PC-9 (cell line): Measurements from ENCODE around the gene STRA6. TPM values are rescaled to one million over a fixed set of nuclear protein-coding genes. Genes with fewer than 3 reads are reported as not detected.

Source experiments
- BruUV-seq: library from RNA; stranded (reverse); fragments of 400-500 nt; replicated peaks from 2 replicates; lab custom pipeline; 2021; lab: Mats Ljungman, UMichigan
- CTCF ChIA-PET: fragments of 300-600 bp; sonication (Branson Sonifier 250); formaldehyde crosslinking; loops from one replicate; lab custom pipeline; 2022; ENCODE audit warnings: antibody characterized with exemption; lab: Charles Lee
- POLR2A ChIA-PET: fragments of 300-600 bp; sonication (Branson Sonifier 250); formaldehyde crosslinking; loops from one replicate; lab custom pipeline; 2022; ENCODE audit warnings: antibody characterized with exemption; ENCODE audit not compliant: unreplicated experiment; lab: Charles Lee
- DNase-seq, 2 experiments: peaks; one replicate each; pipeline versions ENCODE4 v3.0.0 to v3.0.0-alpha.2; 2015 to 2022; ENCODE audit warnings: mixed read lengths in 1 of 2
- H2AFZ ChIP-seq: fragments of 200-600 bp; sonication (generic); 2 replicates; pipeline ENCODE4 v1.8.1; 2017; ENCODE audit warnings: antibody characterized with exemption
- H3F3A ChIP-seq: fragments of 200-600 bp; sonication (generic); 2 replicates; pipeline ENCODE4 v1.8.1; 2017; ENCODE audit warnings: antibody characterized with exemption, mild to moderate bottlenecking, low read depth; ENCODE audit not compliant: insufficient read depth
- H3K27ac ChIP-seq: fragments of 200-600 bp; sonication (generic); 2 replicates; pipeline ENCODE4 v1.6.1; 2016; ENCODE audit warnings: mixed run types
- H3K27me3 ChIP-seq: fragments of 200-600 bp; sonication (generic); 2 replicates; pipeline ENCODE4 v1.6.1; 2016; ENCODE audit warnings: low read depth, mixed run types; ENCODE audit not compliant: insufficient read depth
- H3K36me3 ChIP-seq: fragments of 200-600 bp; sonication (generic); 2 replicates; pipeline ENCODE4 v1.6.1; 2016; ENCODE audit warnings: low read depth, mixed run types
- H3K4me1 ChIP-seq: fragments of 200-600 bp; sonication (generic); replicated peaks from 2 replicates; pipeline ENCODE4 v1.6.1; 2016; ENCODE audit warnings: mixed run types; ENCODE audit not compliant: insufficient read depth
- H3K4me2 ChIP-seq: fragments of 200-600 bp; sonication (generic); 2 replicates; pipeline ENCODE4 v1.6.1; 2017; ENCODE audit warnings: mixed run types
- H3K4me3 ChIP-seq: fragments of 200-600 bp; sonication (generic); 2 replicates; pipeline ENCODE4 v1.6.1; 2016; ENCODE audit warnings: mixed run types
- H3K79me2 ChIP-seq: fragments of 200-600 bp; sonication (generic); 2 replicates; pipeline ENCODE4 v1.6.1; 2017; ENCODE audit warnings: low read depth, mixed run types
- H3K9me2 ChIP-seq: fragments of 200-600 bp; sonication (generic); 2 replicates; pipeline ENCODE4 v1.8.1; 2017; ENCODE audit warnings: mild to moderate bottlenecking; ENCODE audit not compliant: insufficient read depth
- H3K9me3 ChIP-seq: fragments of 200-600 bp; sonication (generic); 2 replicates; pipeline ENCODE4 v1.8.1; 2016; ENCODE audit warnings: low read depth; ENCODE audit not compliant: insufficient read depth
- H4K20me1 ChIP-seq: fragments of 200-600 bp; sonication (generic); 2 replicates; pipeline ENCODE4 v1.8.1; 2017; ENCODE audit not compliant: insufficient read depth
- EZH2 ChIP-seq: fragments of 200-600 bp; sonication (generic); IDR thresholded peaks from 2 replicates; pipeline ENCODE4 v1.8.0; 2017; ENCODE audit warnings: antibody characterized with exemption, low read depth
- intact Hi-C: fragments of 100-400 bp; cut with micrococcal nuclease; formaldehyde crosslinking; loops from one replicate; pipeline ENCODE4 v1.10.0; 2022; ENCODE audit not compliant: unreplicated experiment
- total RNA-seq: library from RNA; stranded (reverse); gene quantifications from 2 replicates; pipeline ENCODE4 v1.2.3, GENCODE V29; 2021
- TF ChIP-seq, protein P1 (sequence below): fragments of 200-600 bp; sonication (generic); conservative IDR thresholded peaks from 2 replicates; pipeline ENCODE4 v1.6.1; 2017; ENCODE audit warnings: mixed run types, antibody characterized with exemption, mild to moderate bottlenecking, moderate library complexity

STRA6 gene
- total RNA-seq, 1 experiment from 2014 or later: 64.9 TPM

DNA sequence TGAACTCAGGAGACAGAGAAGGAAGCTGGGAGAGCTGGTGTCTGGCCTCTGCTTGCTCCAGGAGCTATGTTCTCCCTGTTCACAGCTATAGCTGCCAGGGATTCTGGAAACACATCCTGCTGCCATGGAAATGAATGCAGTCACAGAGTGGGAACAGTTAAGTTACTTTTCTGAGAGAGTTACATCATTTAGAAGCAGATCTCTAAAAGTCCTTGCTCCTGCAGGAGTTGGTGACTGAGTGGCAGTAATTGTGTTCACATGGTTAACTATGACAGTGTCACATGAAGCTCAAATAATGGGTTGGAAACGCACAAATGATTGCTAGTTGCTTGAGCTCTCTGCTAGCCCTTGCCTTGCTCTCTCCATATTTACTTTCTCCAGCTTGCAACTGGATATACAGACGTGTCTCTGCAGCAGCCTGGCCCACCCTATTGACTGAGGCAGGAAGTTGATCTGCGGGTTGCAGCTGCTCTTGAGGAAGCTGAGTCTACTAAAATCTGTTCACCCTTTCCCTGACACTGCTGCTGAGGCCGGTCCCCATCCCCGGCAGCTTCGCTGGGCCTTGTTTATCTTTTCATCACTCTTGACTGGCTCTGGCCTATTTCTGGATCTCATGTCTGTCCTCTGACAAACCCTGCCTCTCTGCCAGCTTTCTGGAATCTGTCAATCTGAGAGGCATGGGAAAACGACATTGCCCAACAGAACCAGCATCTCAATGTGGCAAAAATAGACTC, 45.7 kb downstream of the STRA6 start:
- DNase-seq: no peak

DNA sequence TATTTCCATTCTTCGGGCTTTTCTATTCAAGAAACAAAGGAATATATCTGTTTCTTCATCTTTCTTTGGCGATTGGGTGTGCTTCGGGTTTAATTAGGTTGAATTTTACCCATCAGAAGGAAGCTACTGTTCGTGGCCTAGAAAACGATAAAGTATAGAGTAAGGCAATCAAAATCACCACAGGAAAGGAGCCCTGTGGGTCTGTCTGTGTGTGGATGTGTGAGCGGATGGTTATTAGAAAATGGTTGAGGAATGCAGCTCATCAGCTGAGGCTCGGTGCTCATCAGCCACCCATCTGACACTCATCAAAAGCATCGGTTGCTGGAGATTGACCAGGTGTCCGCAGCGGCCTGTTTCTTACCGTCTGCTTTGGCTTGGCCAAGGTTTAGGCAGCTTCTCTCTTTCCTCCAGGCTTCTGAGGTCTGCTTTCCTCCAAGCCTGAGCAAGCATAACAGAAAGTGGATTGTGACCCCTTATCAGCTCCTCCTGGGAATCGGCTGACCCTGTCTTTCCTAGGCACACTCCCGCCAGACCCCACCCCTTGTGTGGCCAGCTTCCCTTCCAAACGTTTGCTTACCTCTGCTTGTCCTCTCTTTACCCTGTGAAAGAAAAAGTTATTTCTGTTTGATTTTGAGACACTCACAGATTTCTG, 46.7 kb downstream of the STRA6 start:
- H3K9me2 ChIP-seq: no peaks in the 10 kb centered on the region
- H4K20me1 ChIP-seq: no peaks in the 10 kb centered on the region
- no peaks in the 10 kb centered on the region for H3K27me3 ChIP-seq
- no peak overlapping the region for H3K4me2 ChIP-seq
- ChIA-PET POLR2A (no interaction called here), CTCF (no interaction called here)
- no peak overlapping the region for H3K27ac ChIP-seq
- H3K36me3 ChIP-seq: no peaks in the 10 kb centered on the region
- H3K4me3 ChIP-seq: no peak overlapping the region
- no TSS peak for BruUV-seq
- H3F3A ChIP-seq: peaks cover 10% of the 10 kb centered on the region; the same call in 1 of the 2 replicates
- intact Hi-C loops: no loop called here
- TF ChIP-seq, protein P1, sequence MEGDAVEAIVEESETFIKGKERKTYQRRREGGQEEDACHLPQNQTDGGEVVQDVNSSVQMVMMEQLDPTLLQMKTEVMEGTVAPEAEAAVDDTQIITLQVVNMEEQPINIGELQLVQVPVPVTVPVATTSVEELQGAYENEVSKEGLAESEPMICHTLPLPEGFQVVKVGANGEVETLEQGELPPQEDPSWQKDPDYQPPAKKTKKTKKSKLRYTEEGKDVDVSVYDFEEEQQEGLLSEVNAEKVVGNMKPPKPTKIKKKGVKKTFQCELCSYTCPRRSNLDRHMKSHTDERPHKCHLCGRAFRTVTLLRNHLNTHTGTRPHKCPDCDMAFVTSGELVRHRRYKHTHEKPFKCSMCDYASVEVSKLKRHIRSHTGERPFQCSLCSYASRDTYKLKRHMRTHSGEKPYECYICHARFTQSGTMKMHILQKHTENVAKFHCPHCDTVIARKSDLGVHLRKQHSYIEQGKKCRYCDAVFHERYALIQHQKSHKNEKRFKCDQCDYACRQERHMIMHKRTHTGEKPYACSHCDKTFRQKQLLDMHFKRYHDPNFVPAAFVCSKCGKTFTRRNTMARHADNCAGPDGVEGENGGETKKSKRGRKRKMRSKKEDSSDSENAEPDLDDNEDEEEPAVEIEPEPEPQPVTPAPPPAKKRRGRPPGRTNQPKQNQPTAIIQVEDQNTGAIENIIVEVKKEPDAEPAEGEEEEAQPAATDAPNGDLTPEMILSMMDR: no peak
- no peak for TF ChIP-seq EZH2
- H3K4me1 ChIP-seq: peaks cover 9% of the 10 kb centered on the region
- no peaks in the 10 kb centered on the region for H3K79me2 ChIP-seq
- H2AFZ ChIP-seq: no peak overlapping the region
- no peak for DNase-seq
- no peaks in the 10 kb centered on the region for H3K9me3 ChIP-seq

More for the DNA sequence above, 45.7 kb downstream of the STRA6 start:
- Histone ChIP-seq H3K4me1 (peaks cover 9% of the 10 kb centered on the region), H3K27me3 (no peaks in the 10 kb centered on the region), H3K36me3 (no peaks in the 10 kb centered on the region), H3K79me2 (no peaks in the 10 kb centered on the region), H3K9me2 (no peaks in the 10 kb centered on the region), H4K20me1 (no peaks in the 10 kb centered on the region), H3K4me2 (no peak overlapping the region), H3K4me3 (no peak overlapping the region), H3K27ac (no peak overlapping the region), H3F3A (peaks cover 10% of the 10 kb centered on the region; the same call in 1 of the 2 replicates), H3K9me3 (no peaks in the 10 kb centered on the region), H2AFZ (no peak overlapping the region)
- TF ChIP-seq EZH2: no peak
- TF ChIP-seq, protein P1: no peak
- ChIA-PET POLR2A (no interaction called here), CTCF (no interaction called here)
- intact Hi-C loops: no loop called here
- no TSS peak for BruUV-seq

DNA sequence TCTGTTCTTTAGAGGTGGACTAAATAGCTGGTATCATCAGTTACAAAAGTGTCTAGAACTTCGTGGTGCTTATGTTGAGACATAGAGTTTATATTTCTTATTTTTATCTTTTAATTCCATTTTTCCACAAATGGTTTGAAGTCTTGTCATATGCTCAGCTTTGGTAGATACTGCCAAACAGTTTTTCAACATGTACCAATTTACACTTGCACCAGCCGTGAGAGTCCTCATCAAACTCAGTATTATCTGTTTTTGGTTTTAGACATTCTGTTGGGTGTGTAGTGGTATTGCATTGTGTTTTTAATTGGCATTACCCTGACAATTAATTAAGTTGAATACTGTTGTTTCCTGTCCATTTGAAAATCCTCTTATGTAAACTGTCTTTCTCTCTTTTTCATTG, 55.5 kb downstream of the STRA6 start:
- no peaks in the 10 kb centered on the region for H4K20me1 ChIP-seq
- BruUV-seq: no TSS peak
- H3K79me2 ChIP-seq: no peaks in the 10 kb centered on the region
- POLR2A ChIA-PET: no interaction called here
- DNase-seq: no peak
- H3K27me3 ChIP-seq: no peaks in the 10 kb centered on the region
- no peak overlapping the region for H2AFZ ChIP-seq
- CTCF ChIA-PET: interaction anchor here (0.7 kb wide), 1 partner anchor 31 kb away, joined by 3 read pairs; no protein-coding TSS in a partner anchor
- H3K9me3 ChIP-seq: no peaks in the 10 kb centered on the region
- H3K9me2 ChIP-seq: no peaks in the 10 kb centered on the region
- no peaks in the 10 kb centered on the region; the same call in 1 of the 2 replicates for H3F3A ChIP-seq
- H3K27ac ChIP-seq: no peak overlapping the region
- H3K4me3 ChIP-seq: no peak overlapping the region
- TF ChIP-seq, protein P1: no peak
- TF ChIP-seq EZH2: no peak
- intact Hi-C loops: no loop called here
- 0 out of 2 replicates have a peak, but pooled peaks cover 6% of the 10 kb centered on the region for H3K4me1 ChIP-seq
- no peaks in the 10 kb centered on the region for H3K36me3 ChIP-seq
- no peak overlapping the region for H3K4me2 ChIP-seq
